Measurements from ENCODE around the gene TPRKB.

The TPRKB gene

GRCh38 chr2:73746877-73747208 lies 9.7 kb upstream of the TPRKB start:
- Histone ChIP-seq H3K4me3 (ENCODE audit: low read depth, low read length) (no peak overlapping the region), H3K36me3 (replicated peaks) (peaks cover 25% of the 10 kb centered on the region), H3K27ac (no peak overlapping the region), H3K27me3 (replicated peaks) (no peaks in the 10 kb centered on the region)
- TF ChIP-seq CTCF (IDR thresholded peaks at IDR 0.05; ENCODE audit: low read depth, low read length, missing control alignments): no peak
- in situ Hi-C loops (cut with HindIII; ENCODE audit: low pct_ligation_motif_present, low sequenced_read_pairs): no loop called here
- DNase-seq: no peak

- peaks cover 25% of the 10 kb centered on the region for H3K36me3 ChIP-seq (replicated peaks)
- DNase-seq: no peak
- no peaks in the 10 kb centered on the region for H3K27me3 ChIP-seq (replicated peaks)
- no peak for TF ChIP-seq CTCF (IDR thresholded peaks at IDR 0.05; ENCODE audit: low read depth, low read length, missing control alignments)
- no peak overlapping the region for H3K4me3 ChIP-seq (ENCODE audit: low read depth, low read length)
- H3K27ac ChIP-seq: no peak overlapping the region
- in situ Hi-C loops (cut with HindIII; ENCODE audit: low pct_ligation_motif_present, low sequenced_read_pairs): no loop called here
These were observed 9.1 kb upstream of the TPRKB start for GRCh38 chr2:73746015-73746876.

GRCh38 chr2:73740767-73741166 lies 3.6 kb upstream of the TPRKB start:
- TF ChIP-seq CTCF (IDR thresholded peaks at IDR 0.05; ENCODE audit: low read depth, low read length, missing control alignments): no peak
- Histone ChIP-seq H3K27me3 (replicated peaks) (no peaks in the 10 kb centered on the region), H3K36me3 (replicated peaks) (peaks cover under 1% of the 10 kb centered on the region), H3K4me3 (ENCODE audit: low read depth, low read length) (no peak overlapping the region), H3K27ac (no peak overlapping the region)
- in situ Hi-C loops (cut with HindIII; ENCODE audit: low pct_ligation_motif_present, low sequenced_read_pairs): no loop called here
- no peak for DNase-seq

GRCh38 chr2:73739101-73739500 lies 2.0 kb upstream of the TPRKB start:
- H3K36me3 ChIP-seq (replicated peaks): no peaks in the 10 kb centered on the region
- no peak for TF ChIP-seq CTCF (IDR thresholded peaks at IDR 0.05; ENCODE audit: low read depth, low read length, missing control alignments)

GRCh38 chr2:73736378-73736777 lies 767 bp downstream of the TPRKB start:
- no peak overlapping the region for H3K27ac ChIP-seq
- H3K36me3 ChIP-seq (replicated peaks): peaks cover 12% of the 10 kb centered on the region
- no peak for DNase-seq
- H3K27me3 ChIP-seq (replicated peaks): no peaks in the 10 kb centered on the region
- peak overlapping the region; percentile 95 for H3K4me3 ChIP-seq (ENCODE audit: low read depth, low read length)
- in situ Hi-C loops (cut with HindIII; ENCODE audit: low pct_ligation_motif_present, low sequenced_read_pairs): no loop called here
- TF ChIP-seq CTCF (IDR thresholded peaks at IDR 0.05; ENCODE audit: low read depth, low read length, missing control alignments): no peak

More at GRCh38 chr2:73739101-73739500, 2.0 kb upstream of the TPRKB start:
- no peak overlapping the region for H3K27ac ChIP-seq
- in situ Hi-C loops (cut with HindIII; ENCODE audit: low pct_ligation_motif_present, low sequenced_read_pairs): no loop called here
- no peak overlapping the region for H3K4me3 ChIP-seq (ENCODE audit: low read depth, low read length)
- no peaks in the 10 kb centered on the region for H3K27me3 ChIP-seq (replicated peaks)
- no peak for DNase-seq

GRCh38 chr2:73730810-73731209 lies 6.3 kb downstream of the TPRKB start:
- no peak for DNase-seq
- Histone ChIP-seq H3K27me3 (replicated peaks) (no peaks in the 10 kb centered on the region), H3K27ac (no peak overlapping the region), H3K36me3 (replicated peaks) (peaks cover 17% of the 10 kb centered on the region), H3K4me3 (ENCODE audit: low read depth, low read length) (no peak overlapping the region)
- in situ Hi-C loops (cut with HindIII; ENCODE audit: low pct_ligation_motif_present, low sequenced_read_pairs): no loop called here
- no peak for TF ChIP-seq CTCF (IDR thresholded peaks at IDR 0.05; ENCODE audit: low read depth, low read length, missing control alignments)

Measured in brain microvascular endothelial cell (primary cell).